Central memory CD8-positive, alpha-beta T cell (primary cell): Measurements from ENCODE around the gene FOXL1.

Source experiments
- ATAC-seq: fragments of 150-1000 bp; cut with Tn5 transposase; replicated peaks from 2 replicates; pipeline ENCODE4 v1.10.0; 2022; ENCODE audit warnings: mild to moderate bottlenecking, moderate FRiP score, moderate number of reproducible peaks; ENCODE audit not compliant: poor library complexity, severe bottlenecking; ENCODE audit errors: extremely low read depth
- DNase-seq, 2 donors: peaks; one replicate each; pipeline ENCODE4 v3.0.0; 2021; ENCODE audit warnings: low spot score in 2 of 2
- H3K27ac Mint-ChIP-seq: one replicate; pipeline ENCODE4 v1.8.0; 2022; ENCODE audit warnings: low read depth, mild to moderate bottlenecking, moderate library complexity, mixed read lengths
- H3K27me3 Mint-ChIP-seq: one replicate; pipeline ENCODE4 v1.8.0; 2022; ENCODE audit warnings: mixed read lengths
- H3K36me3 Mint-ChIP-seq: one replicate; pipeline ENCODE4 v1.8.0; 2022; ENCODE audit warnings: mild to moderate bottlenecking, moderate library complexity, mixed read lengths; ENCODE audit not compliant: insufficient read depth
- H3K4me1 Mint-ChIP-seq: one replicate; pipeline ENCODE4 v1.8.0; 2022; ENCODE audit warnings: mixed read lengths
- H3K4me3 Mint-ChIP-seq: one replicate; pipeline ENCODE4 v1.8.0; 2022; ENCODE audit warnings: mild to moderate bottlenecking, moderate library complexity, mixed read lengths
- H3K9me3 Mint-ChIP-seq: one replicate; pipeline ENCODE4 v1.8.0; 2022; ENCODE audit warnings: mixed read lengths

Gene FOXL1

DNA sequence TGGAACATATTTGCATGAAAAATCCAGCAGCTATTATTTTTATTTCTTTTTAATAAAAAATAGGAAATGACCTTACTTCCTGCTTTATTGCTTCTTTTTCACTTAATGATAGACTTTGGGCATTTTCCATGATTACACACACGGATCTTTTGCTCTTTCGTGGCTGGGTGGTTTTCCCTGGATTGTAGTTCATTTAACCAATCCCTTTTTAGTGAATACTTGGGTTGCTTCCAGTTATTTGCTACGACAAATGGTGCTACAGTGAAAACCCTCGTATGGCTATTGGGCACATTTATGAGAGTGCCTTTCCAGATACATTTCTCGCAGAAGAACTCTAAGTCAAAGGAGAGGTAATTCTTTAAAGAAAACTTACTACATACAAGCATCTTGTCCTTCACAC lies 38.6 kb downstream of the FOXL1 start:
- Mint-ChIP-seq H3K9me3 (no peaks in the 10 kb centered on the region), H3K36me3 (no peaks in the 10 kb centered on the region), H3K4me3 (no peak overlapping the region), H3K27ac (no peak overlapping the region), H3K27me3 (peaks cover 24% of the 10 kb centered on the region), H3K4me1 (no peaks in the 10 kb centered on the region)
- DNase-seq: no peak
- ATAC-seq: no peak

DNA sequence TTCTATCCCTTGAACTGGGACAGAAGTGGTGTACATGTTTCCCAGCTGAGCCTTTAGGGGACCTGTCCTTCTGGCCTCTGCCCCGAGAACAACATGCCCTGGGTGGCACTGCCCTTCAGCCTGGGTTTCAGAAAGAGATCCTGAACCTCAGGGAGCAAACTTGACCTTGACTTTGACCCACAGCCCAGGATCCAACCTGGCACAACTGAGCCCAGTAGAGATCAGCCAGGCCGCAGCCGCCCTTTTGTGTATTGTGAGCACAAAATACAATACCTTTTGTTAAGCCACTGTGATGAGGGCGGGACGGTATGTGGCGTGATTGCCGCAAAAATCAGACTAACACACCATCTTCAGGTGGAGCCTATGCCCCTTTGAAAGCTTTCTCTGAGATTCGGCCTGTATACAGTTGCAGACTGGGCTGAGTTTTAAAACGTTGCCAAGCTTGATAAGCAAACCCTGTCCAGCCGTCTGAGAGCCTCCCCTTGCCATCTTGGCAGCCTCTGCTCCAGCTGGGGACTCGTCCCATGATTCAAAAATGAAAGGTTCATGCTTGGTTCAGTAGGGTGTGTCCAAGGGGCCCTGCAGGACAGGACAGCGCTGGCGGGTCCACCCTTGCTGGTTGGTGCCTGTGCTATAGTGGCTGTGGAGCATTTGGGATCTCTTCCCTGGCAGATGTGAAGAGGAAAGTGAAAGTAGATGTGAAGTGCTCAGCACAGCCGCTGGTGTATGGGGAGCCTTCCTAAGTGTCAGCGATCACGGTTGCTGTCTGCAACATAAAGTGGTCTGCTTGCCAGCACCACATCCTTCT lies 40.3 kb downstream of the FOXL1 start:
- no peaks in the 10 kb centered on the region for H3K4me1 Mint-ChIP-seq
- no peak for DNase-seq
- no peak for ATAC-seq
- peaks cover 28% of the 10 kb centered on the region for H3K27me3 Mint-ChIP-seq
- H3K27ac Mint-ChIP-seq: no peak overlapping the region
- no peak overlapping the region for H3K4me3 Mint-ChIP-seq
- H3K36me3 Mint-ChIP-seq: no peaks in the 10 kb centered on the region
- H3K9me3 Mint-ChIP-seq: no peaks in the 10 kb centered on the region

DNA sequence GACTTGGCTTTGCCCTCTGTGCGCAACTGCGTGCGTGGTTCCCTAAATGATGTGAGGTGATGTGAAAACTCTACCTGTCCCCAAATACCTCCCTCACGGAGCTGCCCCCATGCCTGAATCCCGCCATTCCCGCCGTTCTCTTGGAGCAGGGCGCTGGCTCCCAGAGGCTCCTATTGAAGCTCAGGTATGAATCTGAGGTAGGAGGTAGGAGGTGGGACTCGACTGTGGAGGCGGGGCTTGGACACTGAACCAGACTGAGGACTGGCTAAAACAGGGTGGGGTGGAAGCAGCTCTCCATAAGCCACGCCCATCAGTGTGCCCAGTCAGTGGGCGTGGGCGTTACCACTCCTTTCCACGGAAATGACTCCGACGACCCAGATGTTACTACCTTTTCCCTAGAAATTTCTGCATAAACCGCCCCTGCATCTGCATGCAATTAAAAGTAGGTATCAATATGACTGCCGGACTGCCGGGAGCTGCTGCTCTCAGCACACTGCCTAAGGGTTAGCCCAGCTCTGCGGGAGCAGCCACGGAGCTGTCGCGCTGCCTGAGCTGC lies 41.0 kb downstream of the FOXL1 start:
- Mint-ChIP-seq H3K27ac (no peak overlapping the region), H3K27me3 (peaks cover 28% of the 10 kb centered on the region), H3K36me3 (no peaks in the 10 kb centered on the region), H3K9me3 (no peaks in the 10 kb centered on the region), H3K4me3 (no peak overlapping the region), H3K4me1 (no peaks in the 10 kb centered on the region)
- DNase-seq: no peak
- no peak for ATAC-seq

GRCh38 chr16:86620184-86620583 lies 41.8 kb downstream of the FOXL1 start:
- H3K27me3 Mint-ChIP-seq: peaks cover 26% of the 10 kb centered on the region
- no peaks in the 10 kb centered on the region for H3K9me3 Mint-ChIP-seq
- no peak for ATAC-seq
- H3K4me1 Mint-ChIP-seq: no peaks in the 10 kb centered on the region
- no peaks in the 10 kb centered on the region for H3K36me3 Mint-ChIP-seq
- no peak overlapping the region for H3K4me3 Mint-ChIP-seq
- H3K27ac Mint-ChIP-seq: no peak overlapping the region
- no peak for DNase-seq

GRCh38 chr16:86621966-86622365 lies 43.6 kb downstream of the FOXL1 start:
- Mint-ChIP-seq H3K27me3 (peaks cover 21% of the 10 kb centered on the region), H3K27ac (no peak overlapping the region), H3K9me3 (no peaks in the 10 kb centered on the region), H3K4me3 (no peak overlapping the region), H3K36me3 (no peaks in the 10 kb centered on the region), H3K4me1 (no peaks in the 10 kb centered on the region)
- DNase-seq: no peak
- ATAC-seq: no peak

GRCh38 chr16:86622700-86623615 lies 44.6 kb downstream of the FOXL1 start:
- no peaks in the 10 kb centered on the region for H3K4me1 Mint-ChIP-seq
- no peak for DNase-seq
- no peaks in the 10 kb centered on the region for H3K36me3 Mint-ChIP-seq
- peaks cover 21% of the 10 kb centered on the region for H3K27me3 Mint-ChIP-seq
- no peak for ATAC-seq
- no peak overlapping the region for H3K27ac Mint-ChIP-seq
- no peak overlapping the region for H3K4me3 Mint-ChIP-seq
- H3K9me3 Mint-ChIP-seq: no peaks in the 10 kb centered on the region

- H3K9me3 Mint-ChIP-seq: no peaks in the 10 kb centered on the region
- H3K27ac Mint-ChIP-seq: no peak overlapping the region
- ATAC-seq (no peak), DNase-seq (no peak)
- no peak overlapping the region for H3K4me3 Mint-ChIP-seq
- no peaks in the 10 kb centered on the region for H3K4me1 Mint-ChIP-seq
- peaks cover 21% of the 10 kb centered on the region for H3K27me3 Mint-ChIP-seq
- no peaks in the 10 kb centered on the region for H3K36me3 Mint-ChIP-seq
These were observed 46.7 kb downstream of the FOXL1 start for GRCh38 chr16:86625029-86625428.

DNA sequence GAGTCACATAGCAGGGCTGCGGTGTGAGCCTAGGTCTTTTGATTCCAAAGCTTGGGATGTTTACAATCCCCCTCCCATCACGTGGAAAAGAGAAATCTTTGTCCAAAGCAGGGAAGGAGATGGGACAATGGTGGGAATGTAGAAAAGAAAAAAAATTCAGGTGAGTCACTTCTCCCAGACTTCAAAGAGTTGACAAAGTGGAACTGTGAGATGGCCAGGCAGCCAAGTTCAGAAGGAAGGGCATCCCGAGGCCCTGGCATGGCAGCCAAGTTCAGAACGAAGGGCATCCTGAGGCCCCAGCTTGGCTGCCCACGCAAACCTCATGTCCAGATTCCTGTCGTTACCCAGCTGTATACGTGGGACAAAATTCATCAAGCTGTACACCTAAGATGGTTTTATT lies 47.5 kb downstream of the FOXL1 start:
- Mint-ChIP-seq H3K27ac (no peak overlapping the region), H3K4me3 (no peak overlapping the region), H3K36me3 (no peaks in the 10 kb centered on the region), H3K4me1 (no peaks in the 10 kb centered on the region), H3K27me3 (peaks cover 23% of the 10 kb centered on the region), H3K9me3 (no peaks in the 10 kb centered on the region)
- DNase-seq (no peak), ATAC-seq (no peak)

GRCh38 chr16:86626284-86626683 lies 47.9 kb downstream of the FOXL1 start:
- no peak for ATAC-seq
- no peaks in the 10 kb centered on the region for H3K9me3 Mint-ChIP-seq
- DNase-seq: no peak
- no peaks in the 10 kb centered on the region for H3K36me3 Mint-ChIP-seq
- no peaks in the 10 kb centered on the region for H3K4me1 Mint-ChIP-seq
- H3K27me3 Mint-ChIP-seq: peaks cover 25% of the 10 kb centered on the region
- no peak overlapping the region for H3K4me3 Mint-ChIP-seq
- H3K27ac Mint-ChIP-seq: no peak overlapping the region

DNA sequence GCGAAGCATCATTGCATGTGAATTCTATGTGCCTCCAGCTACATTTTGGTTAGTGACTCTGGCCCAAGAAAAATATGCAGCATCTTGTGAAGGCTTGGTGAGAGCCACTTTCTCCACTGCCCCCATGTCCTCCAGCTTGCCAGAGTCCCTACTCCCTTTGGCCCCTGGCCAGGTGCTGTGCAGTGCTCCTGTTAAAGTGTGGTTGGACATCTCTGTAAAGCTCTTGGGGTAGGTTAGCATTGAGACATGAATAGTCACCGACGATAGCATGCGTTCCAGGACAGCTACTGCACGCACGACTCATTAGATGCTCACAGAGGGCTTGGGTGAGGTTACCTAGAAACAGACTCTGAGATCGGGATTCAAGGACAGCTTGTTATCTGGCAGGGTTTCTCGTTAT lies 48.6 kb downstream of the FOXL1 start:
- H3K9me3 Mint-ChIP-seq: no peaks in the 10 kb centered on the region
- H3K4me3 Mint-ChIP-seq: no peak overlapping the region
- ATAC-seq (no peak), DNase-seq (no peak)
- H3K4me1 Mint-ChIP-seq: no peaks in the 10 kb centered on the region
- H3K27me3 Mint-ChIP-seq: peaks cover 21% of the 10 kb centered on the region
- H3K36me3 Mint-ChIP-seq: no peaks in the 10 kb centered on the region
- no peak overlapping the region for H3K27ac Mint-ChIP-seq

GRCh38 chr16:86628614-86629013 lies 50.3 kb downstream of the FOXL1 start:
- Mint-ChIP-seq H3K36me3 (no peaks in the 10 kb centered on the region), H3K9me3 (no peaks in the 10 kb centered on the region), H3K27ac (no peak overlapping the region), H3K4me3 (no peak overlapping the region), H3K27me3 (peaks cover 17% of the 10 kb centered on the region), H3K4me1 (no peaks in the 10 kb centered on the region)
- DNase-seq: no peak
- ATAC-seq: no peak

DNA sequence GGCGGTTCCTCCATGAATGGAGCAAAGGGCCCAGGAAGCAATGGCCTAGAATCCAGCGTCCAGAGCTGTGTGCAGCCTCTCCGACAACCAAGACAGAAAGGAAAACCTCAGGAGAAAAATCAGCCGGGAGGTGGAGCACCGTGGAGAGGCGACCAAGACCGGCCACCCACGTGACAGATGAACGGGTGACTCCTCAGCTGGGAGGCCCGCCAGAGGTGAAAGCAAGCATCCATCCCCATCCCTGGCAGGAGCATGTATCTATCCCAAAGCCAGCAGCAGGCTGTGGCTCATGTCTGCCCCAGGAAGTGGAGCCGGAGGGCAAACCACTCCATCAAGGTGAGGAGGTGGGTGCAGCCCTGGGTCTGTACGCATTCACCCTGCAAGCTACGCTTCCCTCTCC lies 52.1 kb downstream of the FOXL1 start:
- no peak overlapping the region for H3K4me3 Mint-ChIP-seq
- no peaks in the 10 kb centered on the region for H3K9me3 Mint-ChIP-seq
- peaks cover 25% of the 10 kb centered on the region for H3K27me3 Mint-ChIP-seq
- DNase-seq (no peak), ATAC-seq (no peak)
- H3K36me3 Mint-ChIP-seq: no peaks in the 10 kb centered on the region
- no peaks in the 10 kb centered on the region for H3K4me1 Mint-ChIP-seq
- H3K27ac Mint-ChIP-seq: no peak overlapping the region

- H3K4me1 Mint-ChIP-seq: no peaks in the 10 kb centered on the region
- no peak overlapping the region for H3K27ac Mint-ChIP-seq
- no peak for ATAC-seq
- no peaks in the 10 kb centered on the region for H3K36me3 Mint-ChIP-seq
- peaks cover 34% of the 10 kb centered on the region for H3K27me3 Mint-ChIP-seq
- no peaks in the 10 kb centered on the region for H3K9me3 Mint-ChIP-seq
- no peak for DNase-seq
- no peak overlapping the region for H3K4me3 Mint-ChIP-seq
These were observed 53.1 kb downstream of the FOXL1 start for GRCh38 chr16:86631444-86631843.
